ENCODE results near the gene FCN3. TPM values are rescaled to one million over a fixed set of nuclear protein-coding genes. Genes with fewer than 3 reads are reported as not detected.

Gene FCN3
- total RNA-seq, 1 experiment from 2014 or later = not detected

DNA sequence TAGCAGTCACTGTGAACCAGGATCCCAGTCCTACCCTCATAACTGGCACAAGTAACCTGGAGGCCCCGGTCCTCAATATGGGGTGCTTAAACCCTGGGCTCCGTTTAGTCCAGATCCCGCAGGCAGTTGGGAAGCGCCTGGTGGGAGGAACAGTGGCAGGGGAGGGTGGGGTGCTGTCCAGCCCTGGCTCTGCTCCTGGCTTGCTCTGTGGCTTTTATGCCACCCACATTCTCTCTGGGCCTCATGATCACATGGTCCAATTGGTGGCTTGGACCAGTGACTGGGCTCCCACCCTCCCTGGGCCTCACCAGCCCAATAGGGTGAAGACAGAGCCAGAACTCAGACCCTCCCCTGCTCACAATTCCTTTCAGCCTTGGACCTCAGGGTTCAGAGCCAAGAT lies 5.6 kb upstream of the FCN3 start:
- no peak for DNase-seq (ENCODE audit: low read depth)

DNA sequence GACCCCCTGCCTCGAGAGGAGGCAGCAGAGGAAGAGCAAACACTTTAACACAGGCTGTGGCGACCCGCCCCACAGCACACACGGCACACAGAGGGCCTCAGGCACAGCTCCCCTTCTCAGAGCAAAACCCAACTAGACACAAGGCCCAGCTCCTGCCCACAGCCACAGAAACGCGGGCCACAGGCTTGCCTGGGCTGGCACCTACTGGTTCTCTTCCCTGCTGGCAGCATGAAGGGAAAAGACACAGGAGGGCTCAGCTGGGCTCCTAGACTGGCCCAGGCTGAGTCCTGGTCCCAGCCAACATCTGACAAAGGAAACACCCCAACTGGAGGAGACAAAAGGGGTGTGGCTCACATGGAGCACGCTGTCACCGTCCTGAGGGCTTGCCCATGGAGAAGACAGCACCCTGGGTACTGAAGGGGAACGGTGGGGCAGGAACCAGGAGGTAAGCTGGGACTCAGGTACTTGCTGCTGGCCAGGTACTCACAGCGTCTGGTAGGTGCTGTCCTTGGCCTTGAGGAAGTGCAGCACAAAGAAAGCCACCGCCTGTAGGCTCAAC lies 5.0 kb upstream of the FCN3 start:
- no peak for DNase-seq (ENCODE audit: low read depth)

DNA sequence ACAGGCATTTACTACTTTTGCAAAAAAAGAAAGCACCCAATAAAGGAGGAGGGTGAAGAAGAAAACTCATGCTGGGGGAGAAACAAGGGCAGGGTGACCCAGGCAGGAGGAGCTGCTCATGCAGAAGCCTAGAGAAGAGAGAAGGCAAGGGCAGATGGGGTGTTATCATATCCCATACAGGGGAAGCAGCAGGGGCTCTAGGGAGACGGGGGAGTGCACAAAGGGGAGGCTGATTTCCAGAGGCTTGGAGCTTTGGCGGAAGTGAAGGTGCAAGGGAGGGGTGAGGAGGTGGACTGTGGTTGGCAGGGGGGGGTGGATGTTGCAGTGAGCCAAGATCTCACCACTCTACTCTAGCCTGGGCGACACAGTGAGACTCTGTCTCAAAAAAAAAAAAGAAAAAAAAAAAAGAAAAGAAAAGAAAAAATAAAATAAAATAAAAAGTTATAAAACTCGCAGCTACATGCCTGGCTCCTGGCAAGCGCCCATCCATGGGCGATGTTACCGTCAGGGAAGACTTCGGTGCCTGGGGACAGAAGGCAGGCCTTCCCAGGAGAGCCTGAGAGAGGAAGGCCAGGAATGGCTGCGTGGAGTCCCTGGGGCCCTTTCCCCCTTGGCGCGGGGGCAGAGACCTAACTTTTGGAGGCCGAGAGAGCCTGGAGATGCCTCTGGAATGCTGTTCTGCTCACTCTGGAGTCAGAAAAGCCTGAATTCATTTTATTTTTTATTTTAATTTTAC lies 3.3 kb upstream of the FCN3 start:
- no peak for DNase-seq (ENCODE audit: low read depth)

DNA sequence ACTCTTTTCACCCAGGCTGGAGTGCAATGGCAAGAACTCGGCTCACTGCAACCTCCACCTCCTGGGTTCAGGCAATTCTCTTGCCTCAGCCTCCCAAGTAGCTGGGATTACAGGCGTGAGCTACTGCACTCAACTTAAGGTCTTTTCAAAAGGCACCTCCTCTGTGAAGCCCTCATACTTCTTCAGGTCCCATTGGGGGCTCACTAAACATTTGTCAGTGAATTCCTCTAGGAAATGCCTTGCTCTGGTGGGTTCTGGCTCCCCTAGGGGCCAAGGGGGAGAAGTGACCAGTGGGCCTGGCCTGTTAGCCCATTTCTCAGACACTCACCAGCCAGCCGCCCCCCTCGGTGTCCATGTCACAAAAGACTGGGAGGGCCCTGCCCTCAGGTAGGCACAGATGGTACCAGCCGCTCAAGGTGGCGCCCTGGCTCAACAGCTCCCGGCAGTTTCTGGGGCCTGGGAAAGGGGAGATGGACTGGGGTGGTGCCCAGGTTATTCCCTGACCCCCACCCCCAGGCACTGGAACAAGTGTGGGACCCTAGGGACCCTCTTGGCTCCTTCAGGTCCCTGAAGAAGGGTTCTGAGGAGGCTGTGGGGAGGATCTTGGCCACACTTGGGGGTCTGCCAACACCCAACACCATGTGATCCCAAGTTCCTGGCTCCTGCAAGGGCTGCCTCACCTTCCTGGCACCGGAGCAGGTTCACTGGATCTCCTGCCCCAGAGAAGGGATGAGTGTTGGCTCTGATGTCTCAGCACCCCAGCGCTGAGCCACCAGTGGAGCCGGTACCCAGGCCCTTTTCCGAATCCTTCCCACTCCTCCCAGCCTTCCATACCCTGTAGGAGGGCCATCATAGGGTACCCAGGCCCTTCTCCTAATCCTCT lies 1.6 kb downstream of the FCN3 start:
- no peak for DNase-seq (ENCODE audit: low read depth)

DNA sequence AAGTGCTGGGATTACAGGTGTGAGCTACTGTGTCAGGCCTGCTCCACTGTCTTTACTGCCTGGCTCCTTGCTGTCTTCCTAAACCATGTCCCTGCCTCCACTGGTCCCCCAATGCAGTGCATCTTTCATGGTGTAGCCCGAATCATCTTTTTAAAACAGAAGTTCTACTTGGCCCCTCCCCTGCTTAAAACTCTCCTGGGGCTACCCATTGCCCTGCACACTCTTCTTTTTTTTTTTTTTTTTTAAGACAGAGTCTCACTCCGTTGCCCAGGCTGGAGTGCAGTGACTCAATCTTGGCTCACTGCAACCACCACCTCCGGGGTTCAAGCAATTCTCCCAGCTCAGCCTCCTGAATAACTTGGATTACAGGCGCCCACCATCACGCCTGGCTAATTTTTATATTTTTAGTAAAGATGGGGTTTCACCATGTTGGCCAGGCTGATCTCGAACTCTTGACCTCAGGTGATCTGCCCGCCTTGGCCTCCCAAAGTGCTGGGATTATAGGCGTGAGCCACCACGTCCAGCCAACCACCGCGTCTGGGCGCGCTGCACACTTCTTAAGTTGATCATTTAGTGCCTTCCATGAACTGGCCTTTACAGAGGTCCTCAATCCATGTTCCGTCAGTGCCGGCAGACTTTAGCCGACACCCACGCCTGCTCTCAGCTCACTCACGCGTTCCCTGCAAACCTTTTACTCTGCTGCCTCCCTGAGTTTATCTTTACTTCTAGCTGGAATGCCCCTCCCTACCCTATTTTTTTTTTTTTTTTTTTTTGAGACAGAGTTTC lies 2.4 kb downstream of the FCN3 start:
- no peak for DNase-seq (ENCODE audit: low read depth)

DNA sequence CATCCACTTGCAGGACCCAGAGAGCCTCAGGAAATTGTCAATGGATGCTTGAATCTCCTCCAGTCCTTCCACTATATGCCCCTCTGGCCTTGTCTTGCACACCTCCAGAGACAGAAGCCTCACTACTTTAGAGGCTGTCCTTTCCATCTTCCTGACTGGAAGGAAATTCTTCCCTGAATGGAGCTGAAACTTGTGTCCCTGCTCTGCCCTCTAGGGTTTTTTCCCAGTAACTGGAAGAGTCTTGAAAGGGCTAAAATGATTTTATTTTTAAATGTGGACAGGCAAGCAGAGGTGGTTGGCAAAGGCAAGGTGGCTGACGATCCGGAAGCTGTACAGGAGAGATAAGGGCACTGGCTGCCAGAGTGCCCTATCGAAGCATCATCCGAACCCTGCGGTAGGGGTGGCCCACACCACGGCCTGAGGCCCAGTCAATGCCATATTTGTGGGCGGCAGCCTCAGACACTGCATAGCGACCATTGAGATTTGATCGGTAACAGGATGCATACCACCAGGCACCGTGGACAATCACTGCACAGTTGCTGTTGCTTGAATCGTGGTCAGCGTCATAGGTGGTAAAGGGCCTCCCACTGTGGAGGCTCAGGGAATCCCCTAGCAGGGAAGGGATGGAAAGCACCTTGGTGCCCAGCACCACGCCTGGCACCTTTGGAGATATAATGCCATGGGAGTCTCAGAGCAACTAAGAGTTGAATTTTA lies 5.6 kb downstream of the FCN3 start:
- DNase-seq (ENCODE audit: low read depth) = no peak

DNA sequence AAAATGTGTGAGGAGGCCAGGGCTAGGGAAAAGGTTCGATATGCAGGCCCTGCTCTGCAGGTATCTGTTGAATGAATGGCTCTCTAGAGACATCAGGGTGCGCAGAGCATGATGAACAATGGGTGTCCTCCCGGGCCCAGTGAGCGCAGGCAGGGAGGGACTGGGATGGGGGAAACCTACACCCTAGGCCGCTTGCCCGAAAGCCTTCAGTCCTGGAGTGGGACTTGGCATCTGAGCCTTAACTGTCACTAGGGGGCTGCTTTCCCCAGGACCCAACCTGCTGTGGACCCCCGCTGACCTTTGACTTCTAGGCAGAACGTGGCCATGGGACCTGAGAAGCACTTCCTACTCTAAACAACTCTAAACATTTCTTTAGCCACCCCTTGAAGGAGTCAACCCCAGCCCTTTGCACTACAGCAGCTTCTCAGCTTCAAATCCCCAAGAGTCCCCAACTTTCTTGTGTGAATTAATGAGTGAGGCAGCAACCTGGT lies 7.4 kb downstream of the FCN3 start:
- DNase-seq (ENCODE audit: low read depth) = no peak

DNA sequence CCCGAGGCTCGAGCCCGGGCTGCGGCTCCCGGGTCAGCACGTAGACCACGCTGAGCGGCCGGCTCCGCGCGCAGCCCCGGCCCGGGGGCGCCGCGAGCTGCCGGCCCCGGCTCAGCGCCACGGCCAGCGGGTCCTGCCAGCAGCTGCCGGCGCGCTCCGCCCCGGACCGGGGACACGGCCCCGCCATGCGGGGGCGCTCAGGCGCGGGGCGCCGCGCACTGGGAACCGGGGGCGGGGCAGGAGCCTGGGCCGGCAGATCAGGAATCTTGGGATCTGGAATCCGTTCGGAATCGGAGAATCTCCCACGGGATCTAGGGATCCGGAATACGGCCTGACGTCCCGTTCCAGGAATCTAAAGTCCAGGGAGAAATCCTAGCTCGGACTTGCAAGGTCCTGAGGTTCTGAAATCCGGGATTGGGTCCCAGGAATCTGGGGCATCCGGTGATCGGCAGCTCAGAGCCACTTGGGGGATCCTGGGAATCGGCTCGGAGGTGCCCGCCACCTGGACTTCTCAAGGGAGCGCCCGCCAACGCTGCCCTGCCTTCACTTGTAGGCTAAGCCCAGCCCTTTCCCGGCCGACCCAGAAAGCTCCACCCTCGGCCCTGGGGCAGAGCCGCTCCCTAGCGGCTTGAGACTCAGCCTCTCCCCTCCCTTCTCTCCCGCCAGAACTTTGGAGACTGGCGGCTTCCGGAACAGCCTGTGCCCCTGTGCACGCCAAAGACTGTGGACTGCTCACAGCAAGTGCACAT lies 8.0 kb downstream of the FCN3 start, which contains the start of gene MAP3K6:
Gene MAP3K6, minus strand, starts transcription at position 551 of the 749 bp plus-strand sequence. Its CDS starts 364 bp downstream, at position 187.
- peak; percentile 87 for DNase-seq (ENCODE audit: low read depth)

DNA sequence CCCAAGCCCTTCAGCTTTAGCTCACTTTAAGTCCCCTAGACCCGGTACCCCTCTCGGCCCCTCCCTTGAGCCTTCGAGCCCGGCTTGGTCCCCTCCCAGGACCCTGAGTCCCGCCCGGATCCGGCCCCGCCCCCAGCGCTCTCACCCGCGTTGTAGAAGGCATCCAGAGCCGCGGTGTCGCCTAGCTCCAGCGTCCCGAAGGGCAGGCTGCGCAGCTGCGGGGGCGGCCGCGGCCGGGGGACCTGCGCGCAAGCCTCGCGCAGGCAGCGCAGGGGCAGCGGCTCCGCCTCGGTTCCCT lies 8.6 kb downstream of the FCN3 start:
- DNase-seq (ENCODE audit: low read depth) = peak; percentile 83

DNA sequence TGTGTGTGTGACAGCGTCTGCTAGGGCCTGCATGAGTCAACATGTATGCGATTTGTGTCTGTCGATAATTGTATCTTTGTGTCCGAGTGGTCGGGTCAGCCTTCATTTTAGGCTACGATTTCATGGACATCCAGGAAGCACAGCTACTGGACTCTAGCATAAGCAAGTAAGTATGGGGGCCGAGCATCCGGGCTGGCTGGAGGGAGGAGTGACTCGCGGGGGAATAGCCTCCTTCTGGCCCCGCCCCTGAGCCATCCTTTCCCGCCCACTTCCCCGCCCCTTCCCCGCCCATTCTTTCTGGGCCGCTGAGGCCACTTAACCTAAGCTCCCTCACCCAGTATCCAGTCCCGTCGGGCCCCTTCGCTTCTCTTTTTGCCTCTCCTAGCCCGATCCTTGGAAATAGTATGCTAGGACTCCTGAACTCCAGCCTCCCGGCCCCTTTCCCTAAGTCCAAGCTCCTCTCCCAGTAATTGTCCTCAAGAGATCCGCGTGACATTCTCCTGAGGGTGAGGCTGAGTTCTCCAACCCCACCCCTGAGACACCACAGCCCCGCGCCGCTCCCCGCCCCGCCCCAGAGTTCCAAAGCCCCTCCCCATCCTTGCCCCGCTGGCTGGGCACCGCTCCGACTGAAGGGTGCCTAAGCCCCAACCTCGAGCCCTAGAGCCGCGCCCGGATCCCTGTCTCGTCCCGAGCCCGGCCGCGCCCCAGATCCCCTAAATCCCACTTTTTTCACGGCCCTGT lies 9.1 kb downstream of the FCN3 start:
- DNase-seq (ENCODE audit: low read depth) = peak; percentile 88

DNA sequence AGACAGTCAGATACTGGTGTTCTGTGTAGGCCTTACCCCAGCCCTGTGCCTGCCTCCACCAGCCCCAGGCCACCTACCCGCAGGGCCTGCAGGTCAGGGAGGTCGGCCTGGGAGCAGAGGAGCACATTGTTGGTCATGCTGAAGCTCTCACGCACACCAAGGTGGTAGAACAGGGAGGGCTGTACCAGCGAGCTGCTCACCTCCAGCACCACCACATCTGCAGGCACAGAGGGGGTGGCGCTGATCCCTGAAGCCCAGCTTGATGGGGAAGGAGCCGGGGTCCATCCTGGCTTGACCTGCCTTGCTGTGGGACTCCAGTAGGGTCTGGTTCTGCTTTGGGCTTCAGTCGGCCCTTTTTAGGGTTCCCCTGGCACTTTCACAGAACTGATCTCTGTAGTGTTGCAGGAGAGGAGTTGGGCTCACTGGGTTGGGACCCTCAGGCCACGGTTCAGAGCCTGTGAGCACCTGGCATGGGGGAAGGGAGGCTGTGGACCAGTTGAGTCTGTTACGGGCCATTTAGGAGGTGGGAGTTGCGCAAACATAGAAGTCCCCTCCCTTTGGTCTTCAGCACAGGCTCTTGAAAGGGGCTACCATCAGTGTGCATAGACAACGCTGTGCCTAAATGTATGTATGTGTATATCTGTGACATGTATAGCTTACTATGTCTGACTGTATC lies 9.8 kb downstream of the FCN3 start:
- DNase-seq (ENCODE audit: low read depth) = no peak

DNA sequence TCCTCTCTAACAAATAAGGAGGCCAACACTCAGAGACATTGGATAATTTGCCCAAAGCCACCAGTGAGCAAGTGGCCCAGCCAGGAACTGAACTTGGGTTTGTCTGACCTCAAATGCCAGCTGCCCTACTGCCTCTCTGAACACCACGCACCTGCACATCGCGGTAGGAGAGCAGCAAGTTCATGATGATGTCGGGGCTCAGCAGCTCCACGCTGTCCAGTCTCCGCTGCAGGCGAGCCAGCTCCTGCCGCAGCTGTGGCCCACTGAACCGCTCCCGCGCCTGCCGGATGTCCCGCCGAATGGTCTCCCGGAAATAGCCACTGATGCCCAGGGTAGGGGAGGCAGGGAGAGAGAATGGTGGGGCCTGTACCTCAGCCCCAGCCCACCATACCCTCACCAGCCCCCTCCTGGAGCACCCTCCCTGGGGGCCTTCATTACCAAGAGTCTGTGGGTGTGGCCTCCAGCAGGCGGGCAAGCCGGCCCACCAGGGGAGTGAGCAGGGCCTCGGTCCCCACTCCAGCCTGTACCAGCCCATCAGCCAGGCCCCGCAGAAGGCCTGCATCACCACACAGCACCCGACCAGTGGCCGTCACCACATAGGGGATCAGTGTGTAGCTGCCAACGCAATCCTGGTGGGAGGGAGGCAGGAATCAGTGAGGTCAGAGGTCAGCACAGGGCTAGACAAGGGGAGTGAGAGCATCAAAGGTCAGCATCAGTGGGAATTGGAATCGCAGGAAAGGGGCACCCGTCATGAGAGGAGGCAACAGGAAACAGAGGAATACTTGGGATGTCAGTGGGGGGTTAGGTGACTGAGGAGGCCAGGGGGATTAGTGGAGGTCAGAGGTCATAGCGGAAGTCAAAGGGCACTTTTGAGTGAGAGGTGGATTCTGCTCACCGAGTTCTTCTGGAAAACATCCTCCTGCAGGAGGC lies 10.6 kb downstream of the FCN3 start:
- DNase-seq (ENCODE audit: low read depth) = no peak

DNA sequence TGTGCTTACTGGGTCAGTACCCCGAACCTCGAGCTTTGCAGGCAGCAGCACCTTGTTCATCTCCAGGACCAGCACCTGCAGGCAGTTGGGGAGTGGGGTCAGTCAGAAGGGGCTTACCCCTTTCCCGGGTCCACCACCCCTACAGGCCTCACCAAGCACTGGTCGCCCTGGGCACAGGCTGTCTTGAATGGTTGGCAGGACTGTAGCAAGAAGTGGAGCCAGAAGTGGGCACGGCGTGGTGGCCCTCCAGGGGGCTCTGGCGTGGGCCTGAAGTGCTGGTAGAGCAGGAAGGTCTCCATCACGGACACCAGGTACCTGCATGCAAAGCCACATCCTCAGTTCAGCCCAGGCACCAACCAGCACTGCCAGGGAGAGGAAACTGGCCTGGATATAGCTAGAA lies 13.1 kb downstream of the FCN3 start:
- DNase-seq (ENCODE audit: low read depth) = no peak

DNA sequence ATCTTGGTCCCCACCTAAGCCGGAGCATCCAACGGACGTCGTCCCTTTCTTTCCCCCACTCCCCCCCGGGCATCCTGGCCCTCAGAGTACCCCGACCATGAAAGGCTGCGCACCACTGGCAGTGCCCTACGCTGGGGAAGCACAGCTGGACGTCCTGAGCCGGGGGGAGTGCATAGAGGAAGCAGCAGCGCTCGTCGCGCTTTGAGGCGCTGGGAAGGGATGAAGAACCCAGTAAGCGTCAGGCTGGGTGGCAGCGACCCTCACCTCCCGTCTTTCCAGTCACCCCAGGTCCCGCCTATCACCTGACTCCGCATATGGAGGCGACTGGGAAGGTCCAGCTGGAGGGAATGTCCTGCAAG lies 13.6 kb downstream of the FCN3 start:
- no peak for DNase-seq (ENCODE audit: low read depth)

DNA sequence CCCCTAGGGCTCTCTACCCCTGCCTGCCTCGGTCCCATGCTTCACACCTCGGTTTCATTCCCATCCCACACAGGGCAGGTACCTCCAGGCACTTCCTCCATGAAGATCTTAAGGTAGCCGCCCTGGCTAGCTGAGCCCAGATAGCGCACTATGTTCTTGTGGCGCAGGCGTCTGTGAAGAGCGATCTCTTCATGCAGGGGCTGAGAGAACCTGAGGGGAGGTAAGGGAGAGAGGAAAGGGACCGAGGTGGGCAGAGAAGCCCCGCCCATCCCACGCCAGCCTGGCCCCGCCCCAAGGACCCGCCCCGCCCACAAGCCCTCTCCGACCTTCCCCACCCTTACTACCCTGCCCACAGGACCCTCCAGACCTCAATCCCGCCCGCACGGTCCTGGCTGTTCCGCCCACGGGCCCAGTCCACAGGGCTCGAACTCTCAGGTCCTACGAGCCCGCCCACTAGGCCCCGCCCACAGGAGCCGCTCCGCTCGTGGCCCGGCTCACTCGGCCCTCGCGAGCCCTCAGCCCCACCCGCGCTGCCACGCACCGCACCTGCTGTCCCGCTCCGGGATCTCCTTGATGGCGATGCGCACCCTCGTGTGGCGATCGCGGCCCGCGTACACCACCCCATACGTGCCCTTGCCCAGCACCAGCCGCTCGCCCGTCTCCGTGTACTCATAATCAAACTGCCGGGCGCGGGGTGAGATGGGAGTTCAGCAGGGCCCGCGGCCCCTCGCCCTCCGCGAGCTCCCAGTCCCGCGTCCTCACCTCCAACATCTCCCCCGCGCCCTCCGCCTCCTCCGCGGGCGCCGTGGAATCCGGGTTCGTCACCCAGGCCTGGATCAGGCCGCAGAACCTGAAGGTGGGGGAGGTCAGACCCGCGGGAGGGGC lies 14.2 kb downstream of the FCN3 start:
- DNase-seq (ENCODE audit: low read depth) = no peak

DNA sequence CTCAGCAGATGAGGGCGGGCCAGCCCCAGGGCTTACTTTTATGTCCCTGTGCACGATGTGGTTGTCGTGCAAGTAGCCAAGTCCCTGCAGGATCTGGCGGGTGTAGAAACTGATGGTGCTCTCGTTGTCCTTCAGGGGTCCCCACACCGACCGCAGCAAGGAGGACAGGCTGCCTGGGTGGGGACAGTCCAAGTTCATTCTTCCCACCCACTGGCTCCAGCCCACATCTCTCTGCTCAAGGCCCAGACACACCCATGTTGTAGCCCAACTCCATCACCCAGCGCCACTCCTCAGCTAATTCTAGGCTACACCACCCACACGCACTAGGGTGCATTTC lies 14.8 kb downstream of the FCN3 start:
- no peak for DNase-seq (ENCODE audit: low read depth)

DNA sequence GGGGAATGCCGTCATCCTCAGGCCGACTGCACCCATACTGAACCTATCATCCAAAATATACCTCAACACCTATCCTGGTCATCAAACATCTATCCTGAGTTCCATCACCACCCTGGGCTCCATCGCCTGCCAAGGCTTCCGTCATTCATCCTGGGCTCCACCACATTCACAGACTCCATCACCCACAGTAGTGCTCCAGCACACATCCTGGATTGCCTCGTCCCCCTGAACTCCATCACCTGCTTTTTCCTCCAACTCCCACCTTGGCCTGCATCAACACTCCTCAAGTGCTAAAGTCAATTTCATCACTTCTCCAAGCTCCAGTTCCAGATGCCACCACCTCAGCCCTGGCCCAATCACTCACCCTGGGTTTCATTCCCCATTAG lies 15.7 kb downstream of the FCN3 start:
- DNase-seq (ENCODE audit: low read depth) = no peak

Measured in RPMI7951 (cell line).